SK-N-SH treated with all-trans-retinoic acid at 6 μM for 48 hours (cell line): ENCODE measurements around the gene SLC1A5.

Experiments
- ARNTL ChIP-seq: fragments of 450-650 bp; formaldehyde crosslinking; IDR thresholded peaks from 2 replicates; pipeline ENCODE4 v1.5.0; 2020; ENCODE audit warnings: low read depth, mild to moderate bottlenecking, moderate library complexity, borderline replicate concordance
- CSRNP3 ChIP-seq: fragments of 250-450 bp; sonication (Bioruptor Pico); IDR thresholded peaks from 2 replicates; pipeline ENCODE4 v1.5.1; 2021; ENCODE audit warnings: mild to moderate bottlenecking, moderate library complexity
- SNAI2 ChIP-seq: fragments of 250-450 bp; sonication (Bioruptor Pico); IDR thresholded peaks from 2 replicates; pipeline ENCODE4 v1.5.0; 2020; ENCODE audit warnings: mild to moderate bottlenecking, moderate library complexity
- TCF4 ChIP-seq: fragments of 250-450 bp; sonication (Bioruptor Pico); IDR thresholded peaks from 2 replicates; pipeline ENCODE4 v1.8.0; 2021; ENCODE audit warnings: mild to moderate bottlenecking, moderate library complexity, borderline replicate concordance
- ZNF565 ChIP-seq: fragments of 450-650 bp; formaldehyde crosslinking; conservative IDR thresholded peaks from 2 replicates; pipeline ENCODE4 v1.5.0; 2020; ENCODE audit warnings: low read depth, mild to moderate bottlenecking, moderate library complexity
- ZNF8 ChIP-seq: fragments of 450-650 bp; formaldehyde crosslinking; IDR thresholded peaks from 2 replicates; pipeline ENCODE4 v1.5.0; 2020; ENCODE audit warnings: mild to moderate bottlenecking, moderate library complexity

- TF ChIP-seq ZNF565: no peak
- TF ChIP-seq TCF4: no peak
- no peak for TF ChIP-seq SNAI2 (CRISPR knock-in tag)
- no peak for TF ChIP-seq ARNTL (CRISPR knock-in tag)
- TF ChIP-seq CSRNP3: no peak
- TF ChIP-seq ZNF8: no peak
Measured at GRCh38 chr19:46798713-46799112, 10.3 kb upstream of the SLC1A5 start.
